Naive thymus-derived CD4-positive, alpha-beta T cell (primary cell): ENCODE data around the gene CALML6. TPM values are rescaled to one million over a fixed set of nuclear protein-coding genes. Genes with fewer than 3 reads are reported as not detected.

Experiments used
- ATAC-seq: fragments of 150-1000 bp; cut with Tn5 transposase; 2 replicates; pipeline ENCODE4 v1.10.0; 2021; ENCODE audit warnings: mild to moderate bottlenecking, moderate library complexity
- CTCF ChIA-PET: fragments of 350-600 bp; sonication (Branson Sonifier 250); formaldehyde crosslinking; loops from one replicate; lab custom pipeline; 2021; ENCODE audit warnings: antibody characterized with exemption; lab: Charles Lee
- POLR2A ChIA-PET: fragments of 350-600 bp; sonication (Branson Sonifier 250); formaldehyde crosslinking; loops from one replicate; lab custom pipeline; 2021; ENCODE audit warnings: antibody characterized with exemption, inconsistent platforms; lab: Charles Lee
- DNase-seq, 9 donors: peaks; one replicate each; pipeline versions ENCODE4 v3.0.0 to v3.0.0-alpha.2; 2020 to 2022; ENCODE audit warnings: mixed read lengths in 1 of 9
- H3K27ac ChIP-seq: one replicate; pipeline ENCODE4 v1.7.0; 2013; ENCODE audit warnings: mild to moderate bottlenecking, low read depth, low read length, moderate library complexity
- H3K27me3 ChIP-seq, 2 donors: one replicate each; pipeline ENCODE4 v1.7.0; 2013; ENCODE audit warnings: low read length in 2 of 2, mild to moderate bottlenecking in 2 of 2, moderate library complexity in 2 of 2; ENCODE audit not compliant: control insufficient read depth in 2 of 2, insufficient read depth in 2 of 2
- H3K36me3 ChIP-seq, 3 experiments: 1 replicate in 2 of 3; 2 replicates in 1 of 3; pipeline ENCODE4 v1.7.0; 2013; ENCODE audit warnings: low read length in 3 of 3, mild to moderate bottlenecking in 3 of 3, moderate library complexity in 1 of 3; ENCODE audit not compliant: insufficient read depth in 3 of 3, control insufficient read depth in 2 of 3
- H3K4me1 ChIP-seq, 2 donors: one replicate each; pipeline ENCODE4 v1.7.0; 2013; ENCODE audit warnings: low read length in 2 of 2, mild to moderate bottlenecking in 2 of 2, moderate library complexity in 1 of 2; ENCODE audit not compliant: control insufficient read depth in 2 of 2, insufficient read depth in 2 of 2
- H3K4me3 ChIP-seq: 2 replicates; pipeline ENCODE4 v1.7.0; 2013; ENCODE audit warnings: mild to moderate bottlenecking, low read length
- H3K9me3 ChIP-seq, 3 experiments: 1 replicate in 2 of 3; 2 replicates in 1 of 3; pipeline ENCODE4 v1.7.0; 2013; ENCODE audit warnings: low read length in 3 of 3; ENCODE audit not compliant: control insufficient read depth in 2 of 3
- H3K27ac Mint-ChIP-seq, 9 donors: one replicate each; pipeline ENCODE4 v1.8.0; 2020 to 2022; ENCODE audit warnings: mixed read lengths in 9 of 9, mild to moderate bottlenecking in 8 of 9, moderate library complexity in 5 of 9, inconsistent platforms in 2 of 9
- H3K27me3 Mint-ChIP-seq, 5 donors: one replicate each; pipeline ENCODE4 v1.8.0; 2021 to 2022; ENCODE audit warnings: mixed read lengths in 5 of 5, mild to moderate bottlenecking in 1 of 5
- H3K36me3 Mint-ChIP-seq, 5 donors: one replicate each; pipeline ENCODE4 v1.8.0; 2020 to 2022; ENCODE audit warnings: mixed read lengths in 5 of 5, mild to moderate bottlenecking in 3 of 5, inconsistent platforms in 1 of 5
- H3K4me1 Mint-ChIP-seq, 7 donors: one replicate each; pipeline ENCODE4 v1.8.0; 2020 to 2022; ENCODE audit warnings: mixed read lengths in 7 of 7, mild to moderate bottlenecking in 3 of 7, inconsistent platforms in 1 of 7
- H3K4me3 Mint-ChIP-seq, 10 donors: one replicate each; pipeline ENCODE4 v1.8.0; 2020 to 2022; ENCODE audit warnings: mild to moderate bottlenecking in 10 of 10, mixed read lengths in 10 of 10, moderate library complexity in 6 of 10, inconsistent platforms in 2 of 10
- H3K9me3 Mint-ChIP-seq, 11 donors: one replicate each; pipeline ENCODE4 v1.8.0; 2020 to 2022; ENCODE audit warnings: mixed read lengths in 11 of 11, mild to moderate bottlenecking in 4 of 11, inconsistent platforms in 1 of 11, moderate library complexity in 1 of 11
- intact Hi-C, 2 donors: fragments of 100-400 bp; cut with micrococcal nuclease; formaldehyde crosslinking; loops; one replicate each; pipeline ENCODE4 v1.15.1; 2023
- polyA plus RNA-seq, 2 donors: library from polyadenylated mRNA; unstranded; fragments of 300-500 nt; fragmentation: Illumina TruSeq; gene quantifications; one replicate each; pipeline ENCODE4 v1.2.3, GENCODE V29; 2021
- total RNA-seq, 6 experiments: library from RNA in 5 of 6; stranded (reverse) in 5 of 6; gene quantifications; 1 replicate in 5 of 6; 2 replicates in 1 of 6; pipeline ENCODE4 v1.2.3 and lab custom pipeline; 2021 to 2026

Gene CALML6
- total and polyA plus RNA-seq, 7 experiments from 2014 or later: 0.94 to 2.5 (median 1.4) TPM; not detected in 3

DNA sequence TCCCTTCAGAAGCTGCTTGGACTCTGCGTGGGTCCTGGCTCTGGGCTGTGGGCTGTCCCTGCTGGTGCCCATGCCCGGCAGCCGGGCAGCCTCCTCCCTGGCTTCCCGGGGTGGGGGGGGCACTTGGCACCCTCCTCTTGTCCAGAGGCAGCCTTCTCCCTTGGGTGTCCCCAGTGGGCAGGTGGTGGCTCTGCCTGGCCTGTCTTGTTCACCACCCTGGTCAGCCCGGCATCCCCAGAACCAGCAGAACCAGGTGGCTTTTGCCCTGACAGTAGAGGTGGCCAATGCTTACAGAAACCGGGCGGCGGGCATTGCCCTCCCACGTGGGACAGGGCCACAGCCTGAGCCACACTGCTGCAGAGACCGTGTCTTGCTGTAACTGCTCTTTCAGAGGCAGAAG is 50.5 kb downstream of the CALML6 start:
- ChIA-PET CTCF (no interaction called here), POLR2A (no interaction called here)
- ATAC-seq: no peak
- Histone ChIP-seq H3K27me3 (no peaks in the 10 kb centered on the region), H3K27ac (no peak overlapping the region), H3K9me3 (no peaks in the 10 kb centered on the region), H3K4me1 (no peaks in the 10 kb centered on the region), H3K36me3 (no peaks in the 10 kb centered on the region), H3K4me3 (no peak overlapping the region)
- intact Hi-C loops: no loop called here
- no peaks in the 10 kb centered on the region for H3K9me3 Mint-ChIP-seq
- no peaks in the 10 kb centered on the region for H3K36me3 Mint-ChIP-seq
- no peak overlapping the region for H3K4me3 Mint-ChIP-seq
- H3K4me1 Mint-ChIP-seq: peaks cover 0 to 3% (median 0%) of the 10 kb centered on the region in 7 donors
- peaks cover 7 to 24% (median 12%) of the 10 kb centered on the region in 5 donors for H3K27me3 Mint-ChIP-seq
- no peak overlapping the region for H3K27ac Mint-ChIP-seq
- DNase-seq: no peak

DNA sequence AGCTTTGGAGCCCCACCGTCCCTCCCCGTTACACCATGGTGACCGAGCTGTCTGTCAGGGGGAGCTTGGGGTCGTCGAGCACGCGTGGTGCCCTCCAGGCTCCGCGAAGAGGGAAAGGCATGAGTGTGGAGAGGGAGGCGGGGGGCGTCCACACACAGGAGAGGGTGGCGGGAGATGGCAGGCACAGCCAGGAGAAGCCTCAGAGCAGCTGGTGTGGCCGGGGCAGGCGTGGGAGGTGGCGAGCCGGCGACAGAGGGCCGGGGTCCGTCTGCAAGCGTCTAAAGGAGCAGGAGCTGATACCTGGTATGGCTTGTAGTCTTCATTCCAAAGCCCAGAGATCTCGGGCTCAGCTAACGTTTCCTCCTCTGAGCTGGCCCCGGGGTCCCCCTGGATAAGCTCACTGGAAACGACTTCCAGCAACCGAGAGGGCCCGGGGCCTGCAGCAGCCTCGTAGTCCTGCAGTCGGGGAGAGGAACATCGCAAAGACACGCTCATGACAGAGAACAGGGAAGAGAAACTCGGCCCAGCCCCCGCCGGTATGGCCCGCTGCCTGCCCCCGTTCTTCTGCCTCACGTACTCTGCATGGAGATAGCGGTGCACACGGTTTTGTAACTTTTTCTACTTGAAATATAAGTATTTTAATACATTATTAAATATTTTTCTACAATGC is 51.1 kb downstream of the CALML6 start:
- POLR2A ChIA-PET: no interaction called here
- Histone ChIP-seq H3K4me3 (no peak overlapping the region), H3K36me3 (no peaks in the 10 kb centered on the region), H3K9me3 (no peaks in the 10 kb centered on the region), H3K27ac (no peak overlapping the region), H3K4me1 (no peaks in the 10 kb centered on the region), H3K27me3 (no peaks in the 10 kb centered on the region)
- CTCF ChIA-PET: no interaction called here
- no peak overlapping the region for H3K4me3 Mint-ChIP-seq
- H3K4me1 Mint-ChIP-seq: peaks cover 0 to 3% (median 0%) of the 10 kb centered on the region in 7 donors
- peaks cover under 1 to 17% (median 6%) of the 10 kb centered on the region in 5 donors for H3K27me3 Mint-ChIP-seq
- intact Hi-C loops: no loop called here
- no peaks in the 10 kb centered on the region for H3K36me3 Mint-ChIP-seq
- no peak overlapping the region for H3K27ac Mint-ChIP-seq
- DNase-seq: no peak
- peaks cover 0 to 5% (median 0%) of the 10 kb centered on the region in 11 donors for H3K9me3 Mint-ChIP-seq
- no peak for ATAC-seq

Other genes starting within 250 kb of the CALML6 start
- 100 to 1,000 TPM in 2 of 5 experiments, 10 to 100 TPM in 3; 69.9 to 138 (median 76.7) TPM for gene SLC35E2B, start 222.5 kb upstream of the CALML6 start, total RNA-seq
- 10 to 100 TPM; 45.4 to 66.3 TPM for gene SLC35E2B, start 222.5 kb upstream of the CALML6 start, polyA plus RNA-seq
- gene CDK11A, start 190.9 kb upstream of the CALML6 start, total RNA-seq: 100 to 1,000 TPM in 4 of 5 experiments, 10 to 100 TPM in 1; 91.5 to 218 (median 157) TPM
- gene CDK11A, start 190.9 kb upstream of the CALML6 start, polyA plus RNA-seq: 10 to 100 TPM in 1 of 2 donors, 1 to 10 TPM in 1; 9.8 to 17.2 TPM
- 100 to 1,000 TPM in 1 of 5 experiments, 10 to 100 TPM in 4; 45.2 to 115 (median 50.3) TPM for gene NADK, start 136.8 kb upstream of the CALML6 start, total RNA-seq
- 10 to 100 TPM; 14.7 to 24.0 TPM for gene NADK, start 136.8 kb upstream of the CALML6 start, polyA plus RNA-seq
- 100 to 1,000 TPM; 170 to 358 (median 246) TPM for gene GNB1, start 24.2 kb upstream of the CALML6 start, total RNA-seq
- gene GNB1, start 24.2 kb upstream of the CALML6 start, polyA plus RNA-seq: 10 to 100 TPM; 48.1 to 62.3 TPM
- 1 to 10 TPM in 1 of 5 experiments, not detected in 4; 1.1 TPM for gene TMEM52, start 4.0 kb downstream of the CALML6 start, total RNA-seq
- under 1 TPM in 1 of 2 donors, not detected in 1; 0.45 TPM for gene TMEM52, start 4.0 kb downstream of the CALML6 start, polyA plus RNA-seq
- not detected for gene CFAP74, start 88.5 kb downstream of the CALML6 start, total RNA-seq
- gene CFAP74, start 88.5 kb downstream of the CALML6 start, polyA plus RNA-seq: not detected
- gene GABRD, start 104.1 kb downstream of the CALML6 start, total RNA-seq: under 1 TPM in 2 of 5 experiments, not detected in 3; 0.17 to 0.21 TPM
- under 1 TPM in 1 of 2 donors, not detected in 1; 0.31 TPM for gene GABRD, start 104.1 kb downstream of the CALML6 start, polyA plus RNA-seq
- gene PRKCZ, start 135.2 kb downstream of the CALML6 start, total RNA-seq: 10 to 100 TPM in 4 of 5 experiments, 1 to 10 TPM in 1; 3.6 to 29.6 (median 24.5) TPM
- gene PRKCZ, start 135.2 kb downstream of the CALML6 start, polyA plus RNA-seq: 10 to 100 TPM in 1 of 2 donors, 1 to 10 TPM in 1; 7.1 to 12.7 TPM